Measurements from ENCODE around the gene ITGA7. TPM values are rescaled to one million over a fixed set of nuclear protein-coding genes. Genes with fewer than 3 reads are reported as not detected.

ITGA7 gene
- total RNA-seq, 1 experiment from 2014 or later, result 96.2 TPM

GRCh38 chr12:55727643-55728185 is 20.0 kb upstream of the ITGA7 start:
- peaks cover 20% of the 10 kb centered on the region for H3K36me3 Mint-ChIP-seq
- no peaks in the 10 kb centered on the region for H3K27me3 Mint-ChIP-seq (ENCODE audit: low read depth)
- TF ChIP-seq, protein P1, sequence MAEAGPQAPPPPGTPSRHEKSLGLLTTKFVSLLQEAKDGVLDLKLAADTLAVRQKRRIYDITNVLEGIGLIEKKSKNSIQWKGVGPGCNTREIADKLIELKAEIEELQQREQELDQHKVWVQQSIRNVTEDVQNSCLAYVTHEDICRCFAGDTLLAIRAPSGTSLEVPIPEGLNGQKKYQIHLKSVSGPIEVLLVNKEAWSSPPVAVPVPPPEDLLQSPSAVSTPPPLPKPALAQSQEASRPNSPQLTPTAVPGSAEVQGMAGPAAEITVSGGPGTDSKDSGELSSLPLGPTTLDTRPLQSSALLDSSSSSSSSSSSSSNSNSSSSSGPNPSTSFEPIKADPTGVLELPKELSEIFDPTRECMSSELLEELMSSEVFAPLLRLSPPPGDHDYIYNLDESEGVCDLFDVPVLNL (CRISPR knock-in tag; IDR thresholded peaks at IDR 0.05; ENCODE audit: borderline replicate concordance, low read depth), result no peak
- no peak for TF ChIP-seq ZNF671 (CRISPR knock-in tag; IDR thresholded peaks at IDR 0.05)
- no peak for TF ChIP-seq ZBTB21 (CRISPR knock-in tag; IDR thresholded peaks at IDR 0.05; ENCODE audit: borderline replicate concordance)
- peak overlapping the region; percentile 42; the same call in 1 of the 2 replicates for H3K27ac Mint-ChIP-seq
- DNase-seq (ENCODE audit: low spot score) (no peak), ATAC-seq (no peak)
- POLR2A ChIA-PET, result no interaction called here
- CTCF ChIA-PET, result interaction anchor here (1.1 kb wide), 1 partner anchor 9 kb away, joined by 5 read pairs; no protein-coding TSS in a partner anchor
- peak overlapping the region; percentile 88 for H3K4me3 Mint-ChIP-seq
- peaks cover 31% of the 10 kb centered on the region for H3K4me1 Mint-ChIP-seq
- H3K9me3 Mint-ChIP-seq, result no peaks in the 10 kb centered on the region

DNA sequence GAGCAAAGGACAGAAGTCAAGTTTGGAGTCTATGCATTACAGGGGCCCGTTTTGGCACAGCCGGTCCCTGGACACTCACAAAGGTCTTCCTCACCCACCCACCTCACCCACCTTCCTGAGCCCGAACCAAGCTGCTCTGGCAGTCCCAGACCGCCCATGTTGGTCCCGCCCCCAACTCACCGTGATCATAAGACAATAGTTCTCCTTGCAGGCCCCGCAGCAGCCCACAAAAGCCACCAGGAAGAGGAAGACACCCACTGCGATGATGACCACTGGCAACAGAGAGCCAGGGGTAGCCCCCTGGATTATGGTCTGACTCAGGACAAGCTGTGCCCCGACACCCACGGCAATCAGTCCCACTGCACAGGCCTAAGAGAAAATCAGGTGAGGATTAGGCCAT is 19.3 kb upstream of the ITGA7 start:
- DNase-seq (ENCODE audit: low spot score) (no peak), ATAC-seq (no peak)
- H3K4me1 Mint-ChIP-seq, result peaks cover 27% of the 10 kb centered on the region
- ChIA-PET CTCF (interaction anchor here (1.1 kb wide), 1 partner anchor 10 kb away, joined by 5 read pairs; no protein-coding TSS in a partner anchor), POLR2A (no interaction called here)
- H3K36me3 Mint-ChIP-seq, result peaks cover 20% of the 10 kb centered on the region
- H3K4me3 Mint-ChIP-seq, result peak overlapping the region; percentile 88
- H3K9me3 Mint-ChIP-seq, result no peaks in the 10 kb centered on the region
- H3K27me3 Mint-ChIP-seq (ENCODE audit: low read depth), result no peaks in the 10 kb centered on the region
- H3K27ac Mint-ChIP-seq, result no peak overlapping the region
- no peak for TF ChIP-seq NR3C1 (CRISPR knock-in tag; conservative IDR thresholded peaks at IDR 0.05; ENCODE audit: low read depth)
- TF ChIP-seq OVOL2 (CRISPR knock-in tag; IDR thresholded peaks at IDR 0.05; ENCODE audit: borderline replicate concordance), result no peak
- no peak for TF ChIP-seq TEAD1 (CRISPR knock-in tag; IDR thresholded peaks at IDR 0.05)
- no peak for TF ChIP-seq MXD4 (CRISPR knock-in tag; IDR thresholded peaks at IDR 0.05; ENCODE audit: borderline replicate concordance)
- no peak for TF ChIP-seq ZNF425 (CRISPR knock-in tag; conservative IDR thresholded peaks at IDR 0.05)
- TF ChIP-seq FOXP1 (CRISPR knock-in tag; IDR thresholded peaks at IDR 0.05; ENCODE audit: borderline replicate concordance), result no peak
- no peak for TF ChIP-seq MLX (CRISPR knock-in tag; IDR thresholded peaks at IDR 0.05)
- TF ChIP-seq ZNF138 (CRISPR knock-in tag; conservative IDR thresholded peaks at IDR 0.05), result no peak
- TF ChIP-seq, protein P2, sequence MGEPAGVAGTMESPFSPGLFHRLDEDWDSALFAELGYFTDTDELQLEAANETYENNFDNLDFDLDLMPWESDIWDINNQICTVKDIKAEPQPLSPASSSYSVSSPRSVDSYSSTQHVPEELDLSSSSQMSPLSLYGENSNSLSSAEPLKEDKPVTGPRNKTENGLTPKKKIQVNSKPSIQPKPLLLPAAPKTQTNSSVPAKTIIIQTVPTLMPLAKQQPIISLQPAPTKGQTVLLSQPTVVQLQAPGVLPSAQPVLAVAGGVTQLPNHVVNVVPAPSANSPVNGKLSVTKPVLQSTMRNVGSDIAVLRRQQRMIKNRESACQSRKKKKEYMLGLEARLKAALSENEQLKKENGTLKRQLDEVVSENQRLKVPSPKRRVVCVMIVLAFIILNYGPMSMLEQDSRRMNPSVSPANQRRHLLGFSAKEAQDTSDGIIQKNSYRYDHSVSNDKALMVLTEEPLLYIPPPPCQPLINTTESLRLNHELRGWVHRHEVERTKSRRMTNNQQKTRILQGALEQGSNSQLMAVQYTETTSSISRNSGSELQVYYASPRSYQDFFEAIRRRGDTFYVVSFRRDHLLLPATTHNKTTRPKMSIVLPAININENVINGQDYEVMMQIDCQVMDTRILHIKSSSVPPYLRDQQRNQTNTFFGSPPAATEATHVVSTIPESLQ (CRISPR knock-in tag; IDR thresholded peaks at IDR 0.05), result no peak
- TF ChIP-seq ZMAT4 (CRISPR knock-in tag; IDR thresholded peaks at IDR 0.05), result no peak
- TF ChIP-seq, protein P3, sequence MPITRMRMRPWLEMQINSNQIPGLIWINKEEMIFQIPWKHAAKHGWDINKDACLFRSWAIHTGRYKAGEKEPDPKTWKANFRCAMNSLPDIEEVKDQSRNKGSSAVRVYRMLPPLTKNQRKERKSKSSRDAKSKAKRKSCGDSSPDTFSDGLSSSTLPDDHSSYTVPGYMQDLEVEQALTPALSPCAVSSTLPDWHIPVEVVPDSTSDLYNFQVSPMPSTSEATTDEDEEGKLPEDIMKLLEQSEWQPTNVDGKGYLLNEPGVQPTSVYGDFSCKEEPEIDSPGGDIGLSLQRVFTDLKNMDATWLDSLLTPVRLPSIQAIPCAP (CRISPR knock-in tag; IDR thresholded peaks at IDR 0.05), result no peak
- TF ChIP-seq, protein P4, sequence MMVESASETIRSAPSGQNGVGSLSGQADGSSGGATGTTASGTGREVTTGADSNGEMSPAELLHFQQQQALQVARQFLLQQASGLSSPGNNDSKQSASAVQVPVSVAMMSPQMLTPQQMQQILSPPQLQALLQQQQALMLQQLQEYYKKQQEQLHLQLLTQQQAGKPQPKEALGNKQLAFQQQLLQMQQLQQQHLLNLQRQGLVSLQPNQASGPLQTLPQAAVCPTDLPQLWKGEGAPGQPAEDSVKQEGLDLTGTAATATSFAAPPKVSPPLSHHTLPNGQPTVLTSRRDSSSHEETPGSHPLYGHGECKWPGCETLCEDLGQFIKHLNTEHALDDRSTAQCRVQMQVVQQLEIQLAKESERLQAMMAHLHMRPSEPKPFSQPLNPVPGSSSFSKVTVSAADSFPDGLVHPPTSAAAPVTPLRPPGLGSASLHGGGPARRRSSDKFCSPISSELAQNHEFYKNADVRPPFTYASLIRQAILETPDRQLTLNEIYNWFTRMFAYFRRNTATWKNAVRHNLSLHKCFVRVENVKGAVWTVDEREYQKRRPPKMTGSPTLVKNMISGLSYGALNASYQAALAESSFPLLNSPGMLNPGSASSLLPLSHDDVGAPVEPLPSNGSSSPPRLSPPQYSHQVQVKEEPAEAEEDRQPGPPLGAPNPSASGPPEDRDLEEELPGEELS (CRISPR knock-in tag; IDR thresholded peaks at IDR 0.05), result no peak
- no peak for TF ChIP-seq ZNF423 (CRISPR knock-in tag; IDR thresholded peaks at IDR 0.05)
- TF ChIP-seq SOX15 (CRISPR knock-in tag; IDR thresholded peaks at IDR 0.05), result no peak
- no peak for TF ChIP-seq CBFB (CRISPR knock-in tag; IDR thresholded peaks at IDR 0.05; ENCODE audit: low read depth)
- no peak for TF ChIP-seq CREB1 (CRISPR knock-in tag; IDR thresholded peaks at IDR 0.05)
- no peak for TF ChIP-seq RORB (CRISPR knock-in tag; IDR thresholded peaks at IDR 0.05)
- TF ChIP-seq, protein P5, sequence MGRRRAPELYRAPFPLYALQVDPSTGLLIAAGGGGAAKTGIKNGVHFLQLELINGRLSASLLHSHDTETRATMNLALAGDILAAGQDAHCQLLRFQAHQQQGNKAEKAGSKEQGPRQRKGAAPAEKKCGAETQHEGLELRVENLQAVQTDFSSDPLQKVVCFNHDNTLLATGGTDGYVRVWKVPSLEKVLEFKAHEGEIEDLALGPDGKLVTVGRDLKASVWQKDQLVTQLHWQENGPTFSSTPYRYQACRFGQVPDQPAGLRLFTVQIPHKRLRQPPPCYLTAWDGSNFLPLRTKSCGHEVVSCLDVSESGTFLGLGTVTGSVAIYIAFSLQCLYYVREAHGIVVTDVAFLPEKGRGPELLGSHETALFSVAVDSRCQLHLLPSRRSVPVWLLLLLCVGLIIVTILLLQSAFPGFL (CRISPR knock-in tag; IDR thresholded peaks at IDR 0.05; ENCODE audit: borderline replicate concordance), result no peak
